Duodenal mucosa (tissue), 2 donors: Measurements from ENCODE around the gene LYPD3.

Experiments used
- H3K27ac ChIP-seq: one replicate; pipeline ENCODE4 v1.7.0; 2013; ENCODE audit warnings: low read depth, low read length
- H3K27me3 ChIP-seq, 2 donors: one replicate each; pipeline ENCODE4 v1.7.0; 2013; ENCODE audit warnings: low read length in 2 of 2, control low read depth in 1 of 2; ENCODE audit not compliant: insufficient read depth in 2 of 2, control insufficient read depth in 1 of 2
- H3K36me3 ChIP-seq, 2 donors: one replicate each; pipeline ENCODE4 v1.7.0; 2013; ENCODE audit warnings: low read length in 2 of 2, control low read depth in 1 of 2; ENCODE audit not compliant: insufficient read depth in 2 of 2, control insufficient read depth in 1 of 2
- H3K4me1 ChIP-seq, 2 donors: one replicate each; pipeline ENCODE4 v1.7.0; 2013; ENCODE audit warnings: low read length in 2 of 2, control low read depth in 1 of 2; ENCODE audit not compliant: insufficient read depth in 2 of 2, control insufficient read depth in 1 of 2
- H3K4me3 ChIP-seq, 2 donors: one replicate each; pipeline ENCODE4 v1.7.0; 2013; ENCODE audit warnings: low read length in 2 of 2, low read depth in 1 of 2
- H3K9ac ChIP-seq, 2 donors: one replicate each; pipeline ENCODE4 v1.7.0; 2013; ENCODE audit warnings: low read length in 2 of 2, low read depth in 1 of 2
- H3K9me3 ChIP-seq, 2 donors: one replicate each; pipeline ENCODE4 v1.7.0; 2013; ENCODE audit warnings: low read length in 2 of 2, control low read depth in 1 of 2; ENCODE audit not compliant: control insufficient read depth in 1 of 2

The LYPD3 gene

GRCh38 chr19:43503501-43504425 is 38.4 kb upstream of the LYPD3 start:
- Histone ChIP-seq H3K36me3 (peaks cover 3 to 17% of the 10 kb centered on the region in 2 donors), H3K27me3 (no peaks in the 10 kb centered on the region), H3K27ac (peak overlapping the region; percentile 78), H3K9me3 (no peaks in the 10 kb centered on the region), H3K9ac (peak overlapping the region; percentile 88 to 93), H3K4me1 (peaks cover 18 to 20% of the 10 kb centered on the region in 2 donors), H3K4me3 (peak overlapping the region; percentile 90)

GRCh38 chr19:43502419-43502976 is 37.1 kb upstream of the LYPD3 start:
- peak overlapping the region in 1 of 2 donors; percentile 88 for H3K9ac ChIP-seq
- no peak overlapping the region for H3K4me3 ChIP-seq
- peaks cover 18 to 23% of the 10 kb centered on the region in 2 donors for H3K4me1 ChIP-seq
- no peaks in the 10 kb centered on the region for H3K9me3 ChIP-seq
- peaks cover 0 to 9% of the 10 kb centered on the region in 2 donors for H3K36me3 ChIP-seq
- H3K27ac ChIP-seq = no peak overlapping the region
- H3K27me3 ChIP-seq = no peaks in the 10 kb centered on the region

GRCh38 chr19:43501661-43502418 is 36.4 kb upstream of the LYPD3 start:
- no peak overlapping the region for H3K27ac ChIP-seq
- no peaks in the 10 kb centered on the region for H3K9me3 ChIP-seq
- peak overlapping the region in 1 of 2 donors; percentile 21 for H3K4me3 ChIP-seq
- H3K4me1 ChIP-seq = peaks cover 18 to 23% of the 10 kb centered on the region in 2 donors
- H3K9ac ChIP-seq = no peak overlapping the region
- no peaks in the 10 kb centered on the region for H3K27me3 ChIP-seq
- H3K36me3 ChIP-seq = peaks cover 2 to 14% of the 10 kb centered on the region in 2 donors

GRCh38 chr19:43499042-43499441 is 33.6 kb upstream of the LYPD3 start:
- Histone ChIP-seq H3K27ac (no peak overlapping the region), H3K27me3 (no peaks in the 10 kb centered on the region), H3K36me3 (peaks cover 4 to 24% of the 10 kb centered on the region in 2 donors), H3K9ac (no peak overlapping the region), H3K4me3 (no peak overlapping the region), H3K4me1 (peaks cover 12 to 18% of the 10 kb centered on the region in 2 donors), H3K9me3 (no peaks in the 10 kb centered on the region)

- Histone ChIP-seq H3K4me1 (peaks cover 9 to 17% of the 10 kb centered on the region in 2 donors), H3K36me3 (peaks cover 4 to 24% of the 10 kb centered on the region in 2 donors), H3K27ac (no peak overlapping the region), H3K9me3 (no peaks in the 10 kb centered on the region), H3K9ac (no peak overlapping the region), H3K4me3 (no peak overlapping the region), H3K27me3 (no peaks in the 10 kb centered on the region)
Measured at GRCh38 chr19:43498233-43498842, 32.9 kb upstream of the LYPD3 start.

- peaks cover 4 to 24% of the 10 kb centered on the region in 2 donors for H3K36me3 ChIP-seq
- peaks cover 0 to 9% of the 10 kb centered on the region in 2 donors for H3K4me1 ChIP-seq
- no peaks in the 10 kb centered on the region for H3K27me3 ChIP-seq
- H3K9me3 ChIP-seq = no peaks in the 10 kb centered on the region
- no peak overlapping the region for H3K4me3 ChIP-seq
- H3K27ac ChIP-seq = no peak overlapping the region
- H3K9ac ChIP-seq = no peak overlapping the region
Measured at GRCh38 chr19:43496960-43497359, 31.6 kb upstream of the LYPD3 start.

- Histone ChIP-seq H3K27ac (no peak overlapping the region), H3K4me1 (peaks cover 0 to 9% of the 10 kb centered on the region in 2 donors), H3K9ac (no peak overlapping the region), H3K36me3 (peaks cover 4 to 24% of the 10 kb centered on the region in 2 donors), H3K4me3 (no peak overlapping the region), H3K27me3 (no peaks in the 10 kb centered on the region), H3K9me3 (no peaks in the 10 kb centered on the region)
Measured at GRCh38 chr19:43495082-43495481, 29.7 kb upstream of the LYPD3 start.

GRCh38 chr19:43490759-43491158 is 25.4 kb upstream of the LYPD3 start:
- no peaks in the 10 kb centered on the region for H3K4me1 ChIP-seq
- peaks cover 0 to 9% of the 10 kb centered on the region in 2 donors for H3K36me3 ChIP-seq
- no peak overlapping the region for H3K27ac ChIP-seq
- no peaks in the 10 kb centered on the region for H3K27me3 ChIP-seq
- no peak overlapping the region for H3K4me3 ChIP-seq
- H3K9ac ChIP-seq = no peak overlapping the region
- H3K9me3 ChIP-seq = no peaks in the 10 kb centered on the region

- Histone ChIP-seq H3K27ac (no peak overlapping the region), H3K36me3 (peaks cover 0 to 4% of the 10 kb centered on the region in 2 donors), H3K27me3 (no peaks in the 10 kb centered on the region), H3K4me3 (no peak overlapping the region), H3K4me1 (no peaks in the 10 kb centered on the region), H3K9me3 (no peaks in the 10 kb centered on the region), H3K9ac (no peak overlapping the region)
Measured at GRCh38 chr19:43489979-43490599, 24.7 kb upstream of the LYPD3 start.
